HG03039 (cell line): ENCODE results near the gene GSAP.

Source experiments
- ATAC-seq: cut with Tn5 transposase; IDR thresholded peaks from one replicate; pipeline ENCODE4 v1.9.1; 2021; ENCODE audit warnings: mild to moderate bottlenecking, moderate library complexity; ENCODE audit not compliant: unreplicated experiment

Gene GSAP

GRCh38 chr7:77409005-77409738 is 7.0 kb downstream of the GSAP start:
- ATAC-seq = no peak

- no peak for ATAC-seq
Observed at GRCh38 chr7:77407906-77408305, 8.2 kb downstream of the GSAP start.

- ATAC-seq = no peak
Observed at GRCh38 chr7:77406421-77406820, 9.7 kb downstream of the GSAP start.

GRCh38 chr7:77404641-77405040 is 11.5 kb downstream of the GSAP start:
- no peak for ATAC-seq

DNA sequence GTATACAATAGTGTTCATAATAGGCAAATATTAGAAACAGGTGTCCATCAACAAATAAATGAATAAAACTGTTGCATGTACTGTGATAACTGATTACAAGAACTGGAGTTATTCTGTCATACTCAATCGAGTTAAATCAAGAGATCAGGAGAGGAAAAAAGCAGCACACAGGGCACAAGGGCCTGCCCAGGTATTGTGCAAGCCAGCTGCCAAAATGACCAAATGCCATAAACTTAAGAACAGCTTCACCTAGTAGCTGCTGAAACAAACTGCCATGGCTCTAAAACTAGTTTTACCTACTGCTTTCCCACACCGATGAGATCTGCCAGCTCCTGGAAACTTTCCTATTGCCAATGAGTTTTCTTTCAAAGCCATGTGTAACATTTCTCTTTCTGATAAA is 12.2 kb downstream of the GSAP start:
- ATAC-seq = no peak

DNA sequence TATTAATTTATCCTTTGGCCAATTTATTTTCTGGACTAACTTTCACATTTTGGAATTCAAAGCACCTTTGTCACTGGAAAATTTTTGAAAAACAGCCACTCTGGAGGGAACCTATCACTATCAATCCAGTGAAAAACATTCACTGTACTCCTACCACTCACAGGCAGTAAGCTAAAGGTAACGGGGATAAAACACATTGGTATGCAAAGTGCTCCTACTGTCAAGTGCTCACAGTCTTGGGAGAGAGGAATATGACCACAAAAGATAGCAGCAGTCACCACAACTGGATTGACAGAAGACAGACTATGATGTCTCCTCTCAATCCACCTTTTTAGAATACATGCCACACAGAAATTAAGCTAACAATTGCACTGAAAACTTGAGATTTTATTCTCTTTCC is 13.3 kb downstream of the GSAP start:
- ATAC-seq = no peak

- no peak for ATAC-seq
Observed at GRCh38 chr7:77401002-77401401, 15.1 kb downstream of the GSAP start.

GRCh38 chr7:77399816-77400215 is 16.3 kb downstream of the GSAP start:
- no peak for ATAC-seq

DNA sequence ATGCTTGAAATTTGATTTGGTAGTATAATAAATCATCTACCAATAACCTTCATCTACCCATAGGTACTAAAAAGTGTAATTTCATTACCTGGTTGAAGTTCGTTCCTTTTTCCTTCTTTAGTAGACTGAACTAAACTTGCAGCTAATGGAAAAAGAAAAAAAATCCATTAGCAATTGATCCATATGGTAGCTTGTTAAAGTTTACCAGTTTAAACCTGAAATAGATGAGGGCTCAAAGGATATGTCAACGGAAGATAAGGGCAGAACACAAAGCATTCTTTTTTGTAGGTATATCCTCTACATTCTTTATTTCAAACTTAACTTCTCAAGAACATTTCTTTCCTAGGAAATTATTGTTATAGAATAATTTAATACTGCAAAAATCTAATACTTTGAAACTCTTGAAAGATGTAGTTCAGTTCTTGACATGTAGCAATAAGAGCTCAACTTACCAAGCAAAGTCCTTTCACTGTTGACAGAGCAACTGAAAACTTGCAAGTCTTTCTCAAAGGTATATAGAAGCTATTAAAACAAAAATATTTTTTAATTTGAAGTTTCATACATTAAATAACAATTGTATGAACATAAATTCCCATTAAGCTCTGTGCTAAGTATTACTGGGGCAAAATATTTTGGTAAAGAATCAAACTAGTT is 19.1 kb downstream of the GSAP start:
- no peak for ATAC-seq

GRCh38 chr7:77395626-77396025 is 20.5 kb downstream of the GSAP start:
- ATAC-seq = no peak

- ATAC-seq = no peak
Observed at GRCh38 chr7:77393954-77394353, 22.2 kb downstream of the GSAP start.

DNA sequence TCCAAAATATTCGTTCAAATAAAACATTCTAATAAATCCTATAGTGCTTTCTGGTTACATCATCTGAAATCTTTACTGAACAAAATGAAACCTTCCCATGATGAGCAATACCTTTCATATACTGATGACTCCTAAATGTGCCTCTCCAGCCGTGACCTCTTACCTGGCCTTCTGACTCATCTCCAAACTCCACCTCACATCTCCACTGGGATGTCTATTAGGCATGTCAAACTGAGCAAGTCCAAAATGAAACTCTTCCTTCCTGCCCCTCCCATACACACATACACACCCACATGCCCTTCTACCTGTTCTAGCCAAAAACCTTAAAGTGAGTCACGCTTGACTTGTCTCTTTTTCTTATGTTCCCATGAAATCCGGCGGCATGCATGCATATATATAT is 22.9 kb downstream of the GSAP start:
- ATAC-seq = peak; percentile 95

DNA sequence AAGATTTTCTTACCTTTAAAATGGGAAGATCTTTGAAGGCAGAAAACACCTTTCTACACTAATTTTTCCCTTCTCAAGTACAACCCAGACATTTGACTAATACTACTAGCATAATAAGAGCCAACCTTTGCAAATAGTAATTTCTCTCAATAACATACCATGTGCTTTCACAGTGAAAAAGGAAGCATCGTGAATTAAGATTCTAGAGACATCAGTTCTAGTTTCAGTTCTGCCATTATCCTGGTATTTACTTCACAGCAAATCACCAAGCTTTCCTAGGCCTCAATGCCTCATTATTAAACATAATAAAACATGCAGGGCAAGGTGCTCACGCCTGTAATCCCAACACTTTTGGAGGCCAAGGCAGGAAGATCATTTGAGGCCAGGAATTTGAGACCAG is 24.9 kb downstream of the GSAP start:
- ATAC-seq = no peak

DNA sequence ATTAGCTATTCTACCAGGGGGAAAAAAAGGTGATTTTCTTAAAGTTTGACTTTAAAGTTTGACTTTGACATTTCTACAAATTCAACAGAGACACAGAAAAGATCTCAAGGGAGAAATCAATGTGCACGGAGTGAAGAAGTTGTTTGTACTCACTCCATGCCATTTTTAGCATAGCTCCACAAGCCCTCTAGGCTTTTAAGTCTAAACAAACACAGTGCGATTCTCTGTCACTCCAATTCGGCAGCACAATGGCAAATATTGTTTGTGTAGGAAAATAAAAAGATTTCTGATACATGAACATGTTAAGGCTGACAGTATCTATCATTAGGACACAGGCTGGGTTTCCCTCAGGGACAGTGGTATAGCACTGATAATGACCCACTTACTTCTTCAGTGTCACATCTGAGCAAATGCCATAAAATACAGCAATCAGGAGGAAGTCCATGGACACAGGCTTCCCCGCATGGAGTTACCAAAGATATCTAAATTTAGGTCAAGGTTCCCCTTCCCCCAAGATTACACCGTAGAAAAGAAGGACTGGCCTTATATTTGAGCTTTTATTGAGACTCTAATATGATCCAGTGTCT is 28.0 kb downstream of the GSAP start:
- no peak for ATAC-seq

- ATAC-seq = no peak
Observed at GRCh38 chr7:77386165-77386822, 29.9 kb downstream of the GSAP start.

- no peak for ATAC-seq
Observed at GRCh38 chr7:77383333-77383740, 32.8 kb downstream of the GSAP start.

- ATAC-seq = no peak
Observed at GRCh38 chr7:77382532-77382931, 33.6 kb downstream of the GSAP start.

GRCh38 chr7:77378584-77378983 is 37.6 kb downstream of the GSAP start:
- ATAC-seq = no peak

DNA sequence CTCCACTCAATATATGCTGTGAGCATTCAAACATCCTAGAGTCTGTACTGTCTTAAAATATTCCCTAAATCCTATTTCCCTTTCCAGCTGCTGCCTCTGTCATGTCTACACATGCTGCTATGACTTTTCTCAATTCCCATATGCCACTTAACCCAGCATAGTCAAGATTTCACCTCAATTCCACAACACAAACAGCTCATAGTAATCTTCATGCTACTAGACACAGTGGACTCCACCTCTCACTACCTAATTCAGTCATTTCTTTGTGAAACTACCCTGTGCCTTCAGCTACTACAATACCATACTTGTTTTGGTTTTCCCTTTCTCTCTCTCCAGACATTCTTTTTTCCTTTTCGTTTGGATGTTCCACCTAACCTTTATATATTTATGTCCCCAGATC is 45.5 kb downstream of the GSAP start:
- peak; percentile 89 for ATAC-seq

- ATAC-seq = no peak
Observed at GRCh38 chr7:77368974-77369373, 47.2 kb downstream of the GSAP start.

DNA sequence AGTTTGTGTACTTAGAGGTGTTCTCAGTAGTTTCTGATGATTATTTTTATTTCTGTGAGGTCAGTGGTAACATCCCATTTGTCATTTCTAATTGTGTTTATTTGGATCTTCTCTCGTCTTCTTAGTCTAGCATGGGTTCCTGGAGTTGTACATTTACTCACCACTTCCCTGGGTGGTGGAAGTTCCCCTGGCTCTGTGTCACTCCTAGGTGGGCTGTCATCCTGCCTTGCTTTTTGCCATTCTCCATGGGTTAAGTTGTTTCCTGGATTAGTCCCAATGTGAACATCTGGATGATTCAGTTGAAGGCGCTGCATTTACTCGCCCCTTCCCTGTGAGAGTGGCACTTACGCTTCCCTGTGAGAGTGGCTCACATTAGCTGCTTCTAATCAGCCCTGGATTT is 48.2 kb downstream of the GSAP start:
- no peak for ATAC-seq

- ATAC-seq = no peak
Observed at GRCh38 chr7:77362905-77363304, 53.2 kb downstream of the GSAP start.
